Measurements from ENCODE around the gene AKR1C2.

AKR1C2 gene

DNA sequence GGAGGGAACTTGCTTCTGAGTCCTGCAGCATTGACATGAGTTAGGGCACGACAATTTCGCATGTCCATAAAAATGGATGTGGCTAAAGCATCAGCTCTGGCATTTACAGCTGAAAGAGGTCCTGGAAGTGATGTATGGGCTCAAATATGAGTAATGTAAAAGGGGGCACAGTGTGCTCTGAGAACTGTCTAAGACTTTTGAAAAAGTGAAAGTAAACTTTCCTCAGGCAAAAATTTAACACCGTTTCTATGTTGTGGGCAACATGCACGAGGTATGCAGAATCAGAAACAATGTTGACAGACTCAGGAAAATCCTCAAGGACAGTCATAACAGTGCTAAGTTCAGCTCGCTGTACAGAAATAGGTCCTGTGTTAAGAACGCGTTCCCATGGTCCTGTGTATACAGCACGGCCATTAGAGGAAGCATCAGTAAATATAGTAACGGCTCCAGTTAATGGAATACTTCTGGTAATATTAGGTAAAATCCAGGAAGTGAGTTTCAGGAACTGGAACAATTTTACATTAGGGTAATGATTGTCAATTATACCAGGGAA lies 37.9 kb upstream of the AKR1C2 start:
- Histone ChIP-seq H3K9me3 (ENCODE audit: low read depth, low read length) (no peaks in the 10 kb centered on the region), H3K36me3 (ENCODE audit: insufficient read depth, low read length) (no peaks in the 10 kb centered on the region), H3K4me3 (peak overlapping the region; percentile 23), H3K9ac (ENCODE audit: insufficient read length) (no peak overlapping the region), H3K27ac (no peak overlapping the region)
- TF ChIP-seq EZH2 (IDR thresholded peaks at IDR 0.05) (no peak), POLR2AphosphoS5 (IDR thresholded peaks at IDR 0.05; ENCODE audit: borderline replicate concordance, low read depth, low read length) (no peak), FOXP2 (optimal IDR thresholded peaks at IDR 0.05; ENCODE audit: control extremely low read depth, extremely low read length, insufficient read depth) (no peak)
- DNase-seq (ENCODE audit: low read depth, low spot score): no peak

DNA sequence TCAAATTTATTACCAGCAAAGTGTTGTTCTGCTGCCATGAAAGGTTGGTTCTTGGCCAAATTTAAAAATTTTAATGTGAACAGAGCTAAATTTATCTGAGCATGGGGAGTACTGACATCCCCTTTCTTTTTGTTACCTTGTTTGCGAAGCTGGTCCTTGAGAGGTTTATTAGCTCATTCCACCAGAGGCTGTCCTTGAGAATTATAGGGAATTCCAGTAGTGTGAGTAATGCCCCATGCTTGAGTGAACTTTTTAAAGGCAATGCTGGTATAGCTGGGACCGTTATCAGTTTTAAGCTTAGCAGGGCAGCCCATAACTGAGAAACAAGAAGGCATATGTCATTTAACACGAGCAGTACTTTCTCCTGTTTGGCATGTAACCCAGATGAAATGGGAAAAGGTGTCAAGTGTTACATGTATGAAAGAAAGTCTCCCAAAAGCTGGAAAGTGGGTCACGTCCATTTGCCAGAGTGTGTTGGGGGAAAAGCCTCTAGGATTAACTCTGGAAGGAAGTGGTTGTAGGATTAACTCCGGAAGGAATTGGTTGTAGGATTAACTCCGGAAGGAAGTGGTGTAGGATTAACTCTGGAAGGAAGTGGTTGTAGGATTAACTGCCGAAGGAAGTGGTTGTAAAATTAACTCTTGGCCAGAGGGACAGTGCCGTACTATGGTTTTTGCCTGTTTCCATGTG lies 37.3 kb upstream of the AKR1C2 start:
- TF ChIP-seq POLR2AphosphoS5 (IDR thresholded peaks at IDR 0.05; ENCODE audit: borderline replicate concordance, low read depth, low read length) (no peak), FOXP2 (optimal IDR thresholded peaks at IDR 0.05; ENCODE audit: control extremely low read depth, extremely low read length, insufficient read depth) (no peak), EZH2 (IDR thresholded peaks at IDR 0.05) (no peak)
- peak; percentile 8 for DNase-seq (ENCODE audit: low read depth, low spot score)
- Histone ChIP-seq H3K27ac (no peak overlapping the region), H3K4me3 (peak overlapping the region; percentile 23), H3K9me3 (ENCODE audit: low read depth, low read length) (no peaks in the 10 kb centered on the region), H3K9ac (ENCODE audit: insufficient read length) (no peak overlapping the region), H3K36me3 (ENCODE audit: insufficient read depth, low read length) (no peaks in the 10 kb centered on the region)

DNA sequence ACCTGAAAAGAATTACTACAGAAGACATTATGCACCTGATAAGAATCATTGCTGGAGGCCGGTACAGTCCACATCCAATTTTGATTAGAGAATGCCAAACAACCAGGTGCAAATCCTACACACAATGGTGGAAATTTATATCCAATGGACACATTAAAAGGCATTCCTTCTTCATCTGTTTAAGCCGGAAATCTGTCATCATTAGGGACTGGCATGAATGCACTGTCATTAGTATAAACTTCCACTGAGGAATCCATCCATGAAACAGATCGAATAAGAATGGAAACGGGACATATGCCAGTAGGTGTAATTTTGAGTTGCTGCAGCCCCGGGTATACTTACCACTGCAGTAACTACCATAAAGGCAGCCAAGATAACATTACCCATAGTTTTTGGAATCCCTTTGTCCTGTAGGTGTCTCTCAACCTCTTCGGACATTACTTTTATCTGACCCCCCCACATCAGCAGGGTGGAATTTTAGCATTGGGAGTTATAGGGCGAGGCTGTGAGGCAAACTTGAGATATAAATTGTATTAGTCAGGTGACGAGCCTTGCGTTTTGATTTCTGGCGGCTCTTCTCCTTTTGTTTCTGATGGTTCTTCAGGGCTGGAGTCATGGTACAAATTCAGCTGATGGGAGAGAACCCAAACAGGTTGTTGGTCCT lies 36.5 kb upstream of the AKR1C2 start:
- TF ChIP-seq FOXP2 (optimal IDR thresholded peaks at IDR 0.05; ENCODE audit: control extremely low read depth, extremely low read length, insufficient read depth) (no peak), EZH2 (IDR thresholded peaks at IDR 0.05) (no peak), POLR2AphosphoS5 (IDR thresholded peaks at IDR 0.05; ENCODE audit: borderline replicate concordance, low read depth, low read length) (no peak)
- H3K36me3 ChIP-seq (ENCODE audit: insufficient read depth, low read length): no peaks in the 10 kb centered on the region
- no peak overlapping the region for H3K4me3 ChIP-seq
- H3K9ac ChIP-seq (ENCODE audit: insufficient read length): no peak overlapping the region
- no peaks in the 10 kb centered on the region for H3K9me3 ChIP-seq (ENCODE audit: low read depth, low read length)
- DNase-seq (ENCODE audit: low read depth, low spot score): no peak
- H3K27ac ChIP-seq: no peak overlapping the region

DNA sequence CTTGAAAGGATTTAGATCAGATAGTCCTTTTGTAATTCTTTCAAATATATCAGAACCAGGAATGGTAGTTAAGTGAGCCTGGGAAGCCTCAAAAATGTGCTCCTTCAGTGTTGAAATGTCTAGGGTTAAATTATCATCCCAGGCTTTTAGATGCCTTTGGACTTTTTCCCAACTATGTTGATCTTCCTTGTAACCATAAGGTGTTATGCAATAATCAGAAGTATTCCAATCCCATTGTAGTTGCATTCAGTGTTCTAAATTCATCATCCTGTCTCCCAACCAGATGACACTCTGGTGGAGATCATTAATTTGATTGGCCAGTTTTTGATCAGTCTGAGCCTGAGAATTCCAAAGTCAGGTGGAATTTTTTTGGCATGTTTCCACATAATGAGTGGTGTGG lies 35.1 kb upstream of the AKR1C2 start:
- Histone ChIP-seq H3K27ac (no peak overlapping the region), H3K9me3 (ENCODE audit: low read depth, low read length) (no peaks in the 10 kb centered on the region), H3K4me3 (no peak overlapping the region), H3K9ac (ENCODE audit: insufficient read length) (no peak overlapping the region), H3K36me3 (ENCODE audit: insufficient read depth, low read length) (no peaks in the 10 kb centered on the region)
- TF ChIP-seq POLR2AphosphoS5 (IDR thresholded peaks at IDR 0.05; ENCODE audit: borderline replicate concordance, low read depth, low read length): no peak
- TF ChIP-seq FOXP2 (optimal IDR thresholded peaks at IDR 0.05; ENCODE audit: control extremely low read depth, extremely low read length, insufficient read depth): no peak
- no peak for TF ChIP-seq EZH2 (IDR thresholded peaks at IDR 0.05)
- DNase-seq (ENCODE audit: low read depth, low spot score): no peak

DNA sequence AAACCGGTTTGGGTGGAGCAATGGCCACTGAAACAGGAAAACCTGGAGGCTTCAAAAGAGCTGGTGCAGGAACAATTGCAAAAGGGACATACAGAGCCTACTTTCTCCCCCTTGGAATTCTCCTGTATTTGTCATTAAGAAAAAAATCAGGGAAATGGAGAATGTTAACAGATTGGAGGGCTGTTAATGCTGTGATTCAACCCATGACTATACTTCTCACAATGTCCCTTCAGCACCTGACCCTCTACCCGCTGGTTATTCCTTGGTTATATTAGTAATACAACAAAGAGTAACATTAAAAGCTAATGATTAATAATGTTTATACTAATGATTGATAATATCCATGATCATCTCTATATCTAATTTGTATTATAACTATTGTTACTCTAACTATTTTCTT lies 34.4 kb upstream of the AKR1C2 start:
- no peak overlapping the region for H3K9ac ChIP-seq (ENCODE audit: insufficient read length)
- no peaks in the 10 kb centered on the region for H3K36me3 ChIP-seq (ENCODE audit: insufficient read depth, low read length)
- H3K9me3 ChIP-seq (ENCODE audit: low read depth, low read length): no peaks in the 10 kb centered on the region
- TF ChIP-seq POLR2AphosphoS5 (IDR thresholded peaks at IDR 0.05; ENCODE audit: borderline replicate concordance, low read depth, low read length) (no peak), EZH2 (IDR thresholded peaks at IDR 0.05) (no peak), FOXP2 (optimal IDR thresholded peaks at IDR 0.05; ENCODE audit: control extremely low read depth, extremely low read length, insufficient read depth) (no peak)
- DNase-seq (ENCODE audit: low read depth, low spot score): no peak
- no peak overlapping the region for H3K27ac ChIP-seq
- H3K4me3 ChIP-seq: no peak overlapping the region

DNA sequence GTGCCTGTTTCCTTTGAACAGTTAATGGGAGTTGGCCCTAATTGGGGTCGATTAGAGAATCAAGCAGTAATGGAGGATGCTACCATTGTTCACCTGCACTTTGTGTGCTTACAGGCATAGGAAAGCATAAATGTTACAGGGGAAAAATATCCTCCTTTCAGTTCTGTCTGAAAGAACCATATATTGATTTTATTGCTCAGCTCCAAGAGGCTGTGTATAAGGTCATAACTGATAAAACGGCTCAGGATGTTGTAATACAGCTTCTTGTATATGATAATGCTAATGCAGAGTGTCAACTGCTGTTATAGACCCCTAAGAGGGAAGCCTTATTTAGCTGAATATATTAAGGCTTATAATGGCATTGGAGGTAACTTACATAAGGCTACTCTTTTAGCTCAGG lies 32.9 kb upstream of the AKR1C2 start:
- Histone ChIP-seq H3K36me3 (ENCODE audit: insufficient read depth, low read length) (no peaks in the 10 kb centered on the region), H3K9me3 (ENCODE audit: low read depth, low read length) (no peaks in the 10 kb centered on the region), H3K9ac (ENCODE audit: insufficient read length) (no peak overlapping the region), H3K27ac (no peak overlapping the region), H3K4me3 (no peak overlapping the region)
- no peak for DNase-seq (ENCODE audit: low read depth, low spot score)
- TF ChIP-seq FOXP2 (optimal IDR thresholded peaks at IDR 0.05; ENCODE audit: control extremely low read depth, extremely low read length, insufficient read depth) (no peak), POLR2AphosphoS5 (IDR thresholded peaks at IDR 0.05; ENCODE audit: borderline replicate concordance, low read depth, low read length) (no peak), EZH2 (IDR thresholded peaks at IDR 0.05) (no peak)

DNA sequence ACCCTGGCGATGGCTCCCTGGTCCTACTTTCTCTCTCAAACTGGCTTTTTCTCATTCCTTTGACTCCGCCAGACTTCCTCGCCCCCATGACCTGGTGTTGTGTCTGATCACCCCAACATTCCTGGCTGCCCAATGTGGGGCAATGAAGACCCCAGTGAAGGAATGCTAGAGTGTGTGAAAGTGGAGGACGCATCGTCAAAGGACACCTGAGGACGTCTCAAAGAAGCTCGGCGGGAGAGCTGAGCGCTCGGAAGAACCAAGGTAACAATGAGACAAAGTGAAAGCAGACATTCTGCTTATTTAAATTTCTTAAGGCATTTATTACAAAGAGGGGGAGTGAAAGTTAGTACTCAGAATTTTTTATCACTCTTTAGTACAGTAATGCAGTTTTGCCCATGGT lies 31.7 kb upstream of the AKR1C2 start:
- no peak for DNase-seq (ENCODE audit: low read depth, low spot score)
- H3K9me3 ChIP-seq (ENCODE audit: low read depth, low read length): no peaks in the 10 kb centered on the region
- TF ChIP-seq FOXP2 (optimal IDR thresholded peaks at IDR 0.05; ENCODE audit: control extremely low read depth, extremely low read length, insufficient read depth): no peak
- no peak for TF ChIP-seq POLR2AphosphoS5 (IDR thresholded peaks at IDR 0.05; ENCODE audit: borderline replicate concordance, low read depth, low read length)
- TF ChIP-seq EZH2 (IDR thresholded peaks at IDR 0.05): no peak
- no peaks in the 10 kb centered on the region for H3K36me3 ChIP-seq (ENCODE audit: insufficient read depth, low read length)
- H3K27ac ChIP-seq: no peak overlapping the region
- no peak overlapping the region for H3K9ac ChIP-seq (ENCODE audit: insufficient read length)
- H3K4me3 ChIP-seq: no peak overlapping the region

DNA sequence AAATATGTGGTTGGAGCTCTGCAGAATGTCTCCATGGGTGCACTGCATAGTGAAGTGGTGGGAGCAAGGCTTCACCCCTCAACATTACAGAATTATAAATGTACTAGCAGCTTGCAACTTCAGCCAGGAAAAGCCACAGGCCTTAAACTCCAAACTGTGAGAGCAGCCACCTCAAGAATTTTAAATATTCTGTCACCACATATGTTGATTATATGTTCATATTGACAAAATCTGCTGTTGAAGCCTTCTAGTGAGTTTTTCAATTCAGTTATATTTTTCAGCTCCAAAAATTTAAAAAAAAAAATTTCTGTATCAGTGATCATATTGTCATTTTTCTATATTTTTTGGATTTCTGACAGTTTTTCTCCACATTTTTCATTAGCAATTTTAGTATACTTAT lies 30.9 kb upstream of the AKR1C2 start:
- no peaks in the 10 kb centered on the region for H3K9me3 ChIP-seq (ENCODE audit: low read depth, low read length)
- no peak overlapping the region for H3K4me3 ChIP-seq
- H3K36me3 ChIP-seq (ENCODE audit: insufficient read depth, low read length): no peaks in the 10 kb centered on the region
- H3K9ac ChIP-seq (ENCODE audit: insufficient read length): no peak overlapping the region
- DNase-seq (ENCODE audit: low read depth, low spot score): no peak
- TF ChIP-seq POLR2AphosphoS5 (IDR thresholded peaks at IDR 0.05; ENCODE audit: borderline replicate concordance, low read depth, low read length) (no peak), EZH2 (IDR thresholded peaks at IDR 0.05) (no peak), FOXP2 (optimal IDR thresholded peaks at IDR 0.05; ENCODE audit: control extremely low read depth, extremely low read length, insufficient read depth) (no peak)
- H3K27ac ChIP-seq: no peak overlapping the region
